Measurements from ENCODE around the gene PTPRT. TPM values are rescaled to one million over a fixed set of nuclear protein-coding genes. Genes with fewer than 3 reads are reported as not detected.

PTPRT gene
- total and polyA plus RNA-seq, 9 donors, result under 0.01 to 3.2 (median 0.22) TPM; not detected in 1

GRCh38 chr20:42152575-42152974 lies 1037.1 kb downstream of the PTPRT start:
- 39 to 57% (median 51%) methylated on average over 6 of the region's 6 CpGs for WGBS, 3 donors
- H3K27ac ChIP-seq, result no peak overlapping the region
- H3K4me3 ChIP-seq, result no peak overlapping the region
- intact Hi-C loops (cut with DNase I), result no loop called here
- H3K27me3 ChIP-seq, result no peaks in the 10 kb centered on the region
- H3K9me3 ChIP-seq, result no peaks in the 10 kb centered on the region
- TF ChIP-seq CTCF (IDR thresholded peaks at IDR 0.05), result no peak
- TF ChIP-seq POLR2A (IDR thresholded peaks at IDR 0.05), result no peak
- no peak for TF ChIP-seq EP300 (IDR thresholded peaks at IDR 0.05)
- DNase-seq, result no peak
- no peaks in the 10 kb centered on the region for H3K36me3 ChIP-seq
- H3K4me1 ChIP-seq (ENCODE audit: insufficient read depth), result no peaks in the 10 kb centered on the region

- no peak overlapping the region for H3K4me3 ChIP-seq
- H3K27me3 ChIP-seq, result no peaks in the 10 kb centered on the region
- no peak for DNase-seq
- H3K9me3 ChIP-seq, result no peaks in the 10 kb centered on the region
- no peak overlapping the region for H3K27ac ChIP-seq
- TF ChIP-seq POLR2A (IDR thresholded peaks at IDR 0.05) (no peak), EP300 (IDR thresholded peaks at IDR 0.05) (no peak), CTCF (IDR thresholded peaks at IDR 0.05) (no peak)
- H3K36me3 ChIP-seq, result no peaks in the 10 kb centered on the region
- WGBS, 3 donors, result 89 to 92% (median 91%) methylated on average over 4 of the region's 4 CpGs
- intact Hi-C loops (cut with DNase I), result loop anchor here in 1 of 4 donors (1.0 kb wide), 1 partner anchor 99 kb away; no protein-coding TSS in a partner anchor
- no peaks in the 10 kb centered on the region for H3K4me1 ChIP-seq (ENCODE audit: insufficient read depth)
Observed at GRCh38 chr20:42150230-42150629, 1039.5 kb downstream of the PTPRT start.

GRCh38 chr20:42138729-42139128 lies 1051.0 kb downstream of the PTPRT start:
- H3K27me3 ChIP-seq, result no peaks in the 10 kb centered on the region
- intact Hi-C loops (cut with DNase I), result no loop called here
- H3K4me1 ChIP-seq (ENCODE audit: insufficient read depth), result no peaks in the 10 kb centered on the region
- WGBS, 3 donors, result 63 to 70% (median 63%) methylated on average over 4 of the region's 4 CpGs
- TF ChIP-seq EP300 (IDR thresholded peaks at IDR 0.05), result no peak
- no peak for TF ChIP-seq CTCF (IDR thresholded peaks at IDR 0.05)
- TF ChIP-seq POLR2A (IDR thresholded peaks at IDR 0.05), result no peak
- H3K9me3 ChIP-seq, result no peaks in the 10 kb centered on the region
- H3K27ac ChIP-seq, result no peak overlapping the region
- no peak for DNase-seq
- no peaks in the 10 kb centered on the region for H3K36me3 ChIP-seq
- H3K4me3 ChIP-seq, result no peak overlapping the region

GRCh38 chr20:42134265-42135098 lies 1055.2 kb downstream of the PTPRT start:
- Histone ChIP-seq H3K9me3 (no peaks in the 10 kb centered on the region), H3K27ac (no peak overlapping the region), H3K36me3 (no peaks in the 10 kb centered on the region), H3K27me3 (no peaks in the 10 kb centered on the region), H3K4me3 (no peak overlapping the region), H3K4me1 (ENCODE audit: insufficient read depth) (no peaks in the 10 kb centered on the region)
- no peak for DNase-seq
- intact Hi-C loops (cut with DNase I), result no loop called here
- TF ChIP-seq CTCF (IDR thresholded peaks at IDR 0.05) (no peak), POLR2A (IDR thresholded peaks at IDR 0.05) (no peak), EP300 (IDR thresholded peaks at IDR 0.05) (no peak)
- WGBS, 3 donors, result 75 to 79% (median 79%) methylated on average over 5 of the region's 5 CpGs

Measured in ovary (tissue), 9 donors.